Measurements from ENCODE around the gene USP27X.
A peak's percentile ranks its signal among the peaks of the same experiment; 100 is the strongest.

USP27X gene

GRCh38 chrX:49878834-49879655 is at the start of gene USP27X:
USP27X (plus strand) TSS chrX:49879484; CDS start chrX:49880308, 824 bp downstream.
- DNase-seq: peak; percentile 43

- no peak for DNase-seq
Observed at GRCh38 chrX:49838374-49838773, 40.9 kb upstream of the USP27X start.

- peak; percentile 63 for DNase-seq
Observed at GRCh38 chrX:49840679-49841078, 38.6 kb upstream of the USP27X start.

GRCh38 chrX:49842621-49843020 is 36.7 kb upstream of the USP27X start:
- no peak for DNase-seq

GRCh38 chrX:49844611-49845010 is 34.7 kb upstream of the USP27X start:
- peak; percentile 52 for DNase-seq

GRCh38 chrX:49845701-49846403 is 33.4 kb upstream of the USP27X start:
- no peak for DNase-seq

- no peak for DNase-seq
Observed at GRCh38 chrX:49846522-49846921, 32.8 kb upstream of the USP27X start.

- DNase-seq: no peak
Observed at GRCh38 chrX:49848275-49848674, 31.0 kb upstream of the USP27X start.

- DNase-seq: no peak
Observed at GRCh38 chrX:49850028-49850427, 29.3 kb upstream of the USP27X start.

GRCh38 chrX:49853661-49854060 is 25.6 kb upstream of the USP27X start:
- no peak for DNase-seq

- no peak for DNase-seq
Observed at GRCh38 chrX:49856819-49857218, 22.5 kb upstream of the USP27X start.

- DNase-seq: no peak
Observed at GRCh38 chrX:49858341-49858740, 20.9 kb upstream of the USP27X start.

- no peak for DNase-seq
Observed at GRCh38 chrX:49859491-49859890, 19.8 kb upstream of the USP27X start.

GRCh38 chrX:49860867-49861535 is 18.3 kb upstream of the USP27X start:
- no peak for DNase-seq

GRCh38 chrX:49862093-49862492 is 17.2 kb upstream of the USP27X start:
- DNase-seq: no peak

- no peak for DNase-seq
Observed at GRCh38 chrX:49868739-49869138, 10.5 kb upstream of the USP27X start.

- DNase-seq: no peak
Observed at GRCh38 chrX:49876750-49877149, 2.5 kb upstream of the USP27X start.

- DNase-seq: no peak
Observed at GRCh38 chrX:49877397-49878101, 1.7 kb upstream of the USP27X start.

- no peak for DNase-seq
Observed at GRCh38 chrX:49878128-49878833, 1.0 kb upstream of the USP27X start.

- no peak for DNase-seq
Observed at GRCh38 chrX:49879656-49880277, 483 bp downstream of the USP27X start.

GRCh38 chrX:49880668-49881067 is 1.4 kb downstream of the USP27X start:
- no peak for DNase-seq

GRCh38 chrX:49884290-49884862 is 5.1 kb downstream of the USP27X start:
- peak; percentile 66 for DNase-seq
